HEK293 (cell line): Measurements from ENCODE around the gene LRP1-AS.

Experiments
- CTCF ChIP-seq: fragments of 450-650 bp; formaldehyde crosslinking; IDR thresholded peaks from 2 replicates; pipeline ENCODE4 v1.5.1; 2016; ENCODE audit warnings: missing biosample characterization, missing genetic modification characterization
- ELK4 ChIP-seq: IDR thresholded peaks from 2 replicates; pipeline ENCODE4 v1.6.1; 2011; ENCODE audit warnings: mild to moderate bottlenecking, low read depth, low read length, borderline replicate concordance
- IKZF3 ChIP-seq: fragments of 450-650 bp; IDR thresholded peaks from 2 replicates; pipeline ENCODE4 v1.5.0; 2018; ENCODE audit warnings: missing biosample characterization, mild to moderate bottlenecking, missing genetic modification characterization, moderate library complexity
- KLF8 ChIP-seq: fragments of 450-650 bp; formaldehyde crosslinking; IDR thresholded peaks from 2 replicates; pipeline ENCODE4 v1.5.1; 2016; ENCODE audit warnings: missing biosample characterization, missing genetic modification characterization
- ZBTB10 ChIP-seq: fragments of 450-650 bp; formaldehyde crosslinking; IDR thresholded peaks from 2 replicates; pipeline ENCODE4 v1.5.1; 2016; ENCODE audit warnings: missing biosample characterization, missing genetic modification characterization
- ZNF175 ChIP-seq: fragments of 450-650 bp; formaldehyde crosslinking; IDR thresholded peaks from 2 replicates; pipeline ENCODE4 v1.5.1; 2016; ENCODE audit warnings: missing biosample characterization, missing genetic modification characterization
- ZNF2 ChIP-seq: fragments of 450-650 bp; formaldehyde crosslinking; IDR thresholded peaks from 2 replicates; pipeline ENCODE4 v1.5.1; 2016; ENCODE audit warnings: missing biosample characterization, missing genetic modification characterization
- ZNF274 ChIP-seq, 2 experiments: fragments of 200-500 bp in 1 of 2; fragments of 450-650 bp in 1 of 2; sonication (Bioruptor generic) in 1 of 2; formaldehyde crosslinking in 1 of 2; IDR thresholded peaks; 2 replicates each; pipeline versions ENCODE4 v1.5.1 to v1.6.1; 2014 to 2016; ENCODE audit warnings: borderline replicate concordance in 1 of 2, inconsistent platforms in 1 of 2, low read length in 1 of 2, missing biosample characterization in 1 of 2, missing genetic modification characterization in 1 of 2
- ZNF558 ChIP-seq: fragments of 450-650 bp; formaldehyde crosslinking; IDR thresholded peaks from 2 replicates; pipeline ENCODE4 v1.5.1; 2016; ENCODE audit warnings: missing biosample characterization, missing genetic modification characterization
- ZSCAN30 ChIP-seq: fragments of 450-650 bp; IDR thresholded peaks from 2 replicates; pipeline ENCODE4 v1.5.1; 2018; ENCODE audit warnings: missing biosample characterization, mild to moderate bottlenecking, missing genetic modification characterization, moderate library complexity

GRCh38 chr12:57131896-57132744, 15.3 kb downstream of the LRP1-AS start:
- no peak for TF ChIP-seq ZNF558 (tag by site-specific recombination)
- TF ChIP-seq ZSCAN30 = no peak
- no peak for TF ChIP-seq CTCF
- no peak for TF ChIP-seq ZNF175
- no peak for TF ChIP-seq ELK4
- no peak for TF ChIP-seq KLF8
- no peak for TF ChIP-seq IKZF3
- no peak for TF ChIP-seq ZBTB10 (tag by site-specific recombination)
- no peak for TF ChIP-seq ZNF274 (IDR thresholded peaks at IDR 0.05; ENCODE audit: low read length)
- no peak for TF ChIP-seq ZNF274 (tag by site-specific recombination; IDR thresholded peaks at IDR 0.05; ENCODE audit: borderline replicate concordance)
- TF ChIP-seq ZNF2 (tag by site-specific recombination) = no peak
